RCC 7860 (cell line): ENCODE measurements around the gene GFAP.

ENCODE experiments used
- DNase-seq: peaks from one replicate; pipeline ENCODE4 v3.0.0-alpha.2; 2015; ENCODE audit warnings: low spot score
- FAIRE-seq: peaks from 2 replicates; lab custom pipeline; 2012; peaks lifted over from hg19 to GRCh38; lab: Jason Lieb, UNC

GFAP gene

GRCh38 chr17:44915862-44916780 is 821 bp upstream of the GFAP start:
- DNase-seq = no peak
- no peak for FAIRE-seq

- FAIRE-seq = no peak
- no peak for DNase-seq
These were observed 515 bp downstream of the GFAP start for GRCh38 chr17:44914698-44915271.

- DNase-seq (no peak), FAIRE-seq (no peak)
These were observed 1.2 kb downstream of the GFAP start for GRCh38 chr17:44914148-44914547.

GRCh38 chr17:44913676-44914075 is 1.6 kb downstream of the GFAP start:
- DNase-seq = no peak
- no peak for FAIRE-seq

GRCh38 chr17:44912763-44913544 is 2.3 kb downstream of the GFAP start:
- no peak for DNase-seq
- FAIRE-seq = no peak

GRCh38 chr17:44911133-44912001 is 3.9 kb downstream of the GFAP start:
- no peak for FAIRE-seq
- no peak for DNase-seq

- DNase-seq (no peak), FAIRE-seq (no peak)
These were observed 4.8 kb downstream of the GFAP start for GRCh38 chr17:44910231-44911106.

GRCh38 chr17:44909681-44910144 is 5.6 kb downstream of the GFAP start:
- FAIRE-seq = peak; percentile 95
- DNase-seq = peak; percentile 96

GRCh38 chr17:44908761-44909326 is 6.5 kb downstream of the GFAP start:
- FAIRE-seq (no peak), DNase-seq (no peak)

GRCh38 chr17:44907729-44908470 is 7.4 kb downstream of the GFAP start:
- no peak for FAIRE-seq
- DNase-seq = no peak

- DNase-seq = no peak
- FAIRE-seq = no peak
These were observed 8.3 kb downstream of the GFAP start for GRCh38 chr17:44906763-44907728.

GRCh38 chr17:44906010-44906646 is 9.2 kb downstream of the GFAP start:
- FAIRE-seq (peak; percentile 75), DNase-seq (peak; percentile 91)

- DNase-seq = no peak
These were observed 10.0 kb downstream of the GFAP start for GRCh38 chr17:44905006-44906000.

GRCh38 chr17:44904001-44904984 is 11.0 kb downstream of the GFAP start:
- FAIRE-seq = no peak
- no peak for DNase-seq

More at GRCh38 chr17:44905006-44906000, 10.0 kb downstream of the GFAP start:
- no peak for FAIRE-seq
